ENCODE data around the gene CEP112.

GRCh38 chr17:66146394-66146793, 45.5 kb downstream of the CEP112 start:
- no peak for TF ChIP-seq GATA3 (IDR thresholded peaks at IDR 0.05; ENCODE audit: low read depth, low read length)
- TF ChIP-seq GATA2 (IDR thresholded peaks at IDR 0.05; ENCODE audit: low read depth, low read length), result no peak
